OCI-LY7 (cell line): ENCODE measurements around the gene SCLT1.

ENCODE experiments used
- CTCF ChIP-seq: fragments of 200-600 bp; sonication (generic); conservative IDR thresholded peaks from 2 replicates; pipeline ENCODE4 v1.5.1; 2014; ENCODE audit warnings: mild to moderate bottlenecking, antibody characterized with exemption, low read length, moderate library complexity, mixed read lengths
- EZH2phosphoT487 ChIP-seq: fragments of 200-600 bp; sonication (generic); IDR thresholded peaks from 2 replicates; pipeline ENCODE4 v1.6.1; 2018; ENCODE audit warnings: low read depth, borderline replicate concordance, mild to moderate bottlenecking, mixed run types, antibody characterized with exemption, low read length, moderate library complexity, mixed read lengths

- TF ChIP-seq CTCF (peak; percentile 31), EZH2phosphoT487 (no peak)
Measured at GRCh38 chr4:129111919-129112318, 18.6 kb upstream of the SCLT1 start.
